Stimulated activated CD4-positive, alpha-beta T cell treated with anti-CD3 and anti-CD28 coated beads, Interleukin-12 subunit alpha, Interleukin-12 subunit beta, amount 100 ng/mL, for 48 hours (primary cell): ENCODE measurements around the gene CDH13.

ENCODE experiments used
- DNase-seq, 3 donors: peaks; one replicate each; pipeline ENCODE4 v3.0.0-alpha.2; 2020; ENCODE audit warnings: low read depth in 2 of 3, low spot score in 1 of 3

CDH13 gene

DNA sequence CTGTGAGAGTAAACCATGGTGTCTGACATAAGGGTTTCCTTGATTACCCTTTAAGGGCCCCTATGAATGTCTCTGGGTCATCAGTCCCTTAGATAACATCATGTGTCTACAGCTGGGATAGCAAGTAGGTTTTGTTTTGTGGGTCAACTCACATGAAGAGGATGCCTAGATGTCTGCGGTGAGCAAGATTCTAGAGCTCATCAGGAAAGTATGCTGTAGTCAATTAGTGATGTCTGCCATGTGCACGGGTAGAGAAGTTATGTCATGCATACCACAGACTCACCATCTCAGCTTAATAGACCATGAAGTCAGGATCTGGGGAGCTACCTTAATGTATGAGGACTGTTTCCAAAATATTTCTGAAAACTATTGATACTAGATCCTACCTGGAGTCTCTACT lies 57.5 kb downstream of the CDH13 start:
- no peak for DNase-seq

DNA sequence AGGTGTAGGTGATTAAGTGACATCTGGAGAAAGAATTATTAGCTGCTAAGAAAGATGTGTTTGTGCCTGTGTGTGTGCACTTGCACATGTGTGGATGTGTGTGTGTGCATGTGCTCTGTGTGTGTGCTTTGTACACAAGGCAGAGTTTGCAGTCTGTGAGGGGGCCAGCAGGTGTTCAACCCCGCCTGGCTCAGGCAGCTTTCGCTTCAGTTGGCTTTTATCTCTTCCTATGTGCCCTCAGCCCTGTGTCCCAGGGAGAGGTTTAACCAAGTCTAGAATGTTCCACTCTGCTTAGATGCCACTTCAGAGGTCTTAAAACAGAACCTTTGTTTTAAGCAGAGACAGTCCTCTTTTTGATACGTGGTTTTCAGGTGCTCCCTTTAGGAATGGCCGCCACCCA lies 58.8 kb downstream of the CDH13 start:
- DNase-seq = no peak

DNA sequence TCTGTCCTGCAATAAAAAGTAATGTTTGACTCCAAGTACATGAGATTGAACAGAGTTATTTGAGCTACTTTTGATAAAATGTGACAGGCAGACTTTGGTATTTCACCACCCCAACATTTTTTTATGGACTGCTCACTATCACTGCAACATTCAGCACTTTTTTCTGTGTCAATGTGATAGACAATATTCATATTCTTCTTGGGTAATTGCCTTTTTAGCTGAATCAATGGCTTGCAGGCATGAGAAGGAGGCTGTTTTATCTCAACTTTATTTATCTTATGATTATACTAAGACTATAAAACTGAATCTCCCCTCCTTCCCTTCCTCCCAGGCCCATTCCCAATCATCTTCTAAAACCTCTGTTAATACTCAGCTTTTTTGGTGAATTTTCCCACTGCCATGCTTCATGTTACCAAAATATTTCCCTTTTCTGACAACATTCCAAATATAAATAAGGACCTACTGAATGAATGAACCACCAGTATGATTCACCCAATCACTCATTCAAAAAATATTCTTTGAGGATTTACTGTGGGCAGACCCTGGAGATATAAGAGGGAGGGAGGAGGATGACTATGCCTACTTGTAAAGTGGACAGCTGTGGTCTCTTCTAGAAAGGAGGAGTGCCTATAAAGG lies 67.6 kb downstream of the CDH13 start:
- no peak for DNase-seq

DNA sequence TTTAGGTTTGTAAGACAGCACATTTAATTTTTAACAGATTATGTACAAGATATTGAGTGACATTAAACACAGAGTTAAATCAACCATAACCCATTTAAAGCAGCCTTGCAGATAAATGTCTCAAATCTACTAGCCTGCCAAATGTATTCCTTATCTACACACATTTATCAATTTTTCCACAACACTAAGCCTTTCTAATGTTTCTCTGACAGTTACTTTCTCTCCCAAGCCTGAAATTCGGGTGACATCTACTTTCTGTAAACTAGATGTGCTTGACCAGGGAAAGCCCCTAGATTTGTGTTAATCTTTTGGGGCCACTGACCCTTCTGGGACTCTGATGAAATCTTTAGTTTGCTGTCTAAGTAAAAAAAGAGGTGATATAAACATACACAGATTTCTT lies 69.0 kb downstream of the CDH13 start:
- DNase-seq = no peak

DNA sequence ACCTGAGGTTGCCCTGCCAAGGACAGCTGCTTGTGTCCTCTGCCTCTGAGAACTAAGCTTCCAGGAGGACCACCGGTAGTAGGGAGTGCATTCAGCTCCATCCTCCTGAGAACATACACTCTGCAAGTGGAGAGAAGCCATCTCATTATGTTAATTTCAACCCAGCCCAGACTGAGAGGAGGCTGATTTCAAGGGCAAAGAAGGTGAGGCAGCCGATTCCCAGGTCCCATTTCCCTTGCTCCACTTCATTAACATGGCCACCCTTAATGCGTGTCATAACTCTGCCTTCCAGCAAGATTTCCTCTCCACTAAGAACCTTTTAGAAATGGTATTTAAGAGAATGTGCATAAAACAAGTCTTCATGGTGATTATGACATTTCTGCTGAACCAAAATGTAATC lies 72.5 kb downstream of the CDH13 start:
- no peak for DNase-seq

DNA sequence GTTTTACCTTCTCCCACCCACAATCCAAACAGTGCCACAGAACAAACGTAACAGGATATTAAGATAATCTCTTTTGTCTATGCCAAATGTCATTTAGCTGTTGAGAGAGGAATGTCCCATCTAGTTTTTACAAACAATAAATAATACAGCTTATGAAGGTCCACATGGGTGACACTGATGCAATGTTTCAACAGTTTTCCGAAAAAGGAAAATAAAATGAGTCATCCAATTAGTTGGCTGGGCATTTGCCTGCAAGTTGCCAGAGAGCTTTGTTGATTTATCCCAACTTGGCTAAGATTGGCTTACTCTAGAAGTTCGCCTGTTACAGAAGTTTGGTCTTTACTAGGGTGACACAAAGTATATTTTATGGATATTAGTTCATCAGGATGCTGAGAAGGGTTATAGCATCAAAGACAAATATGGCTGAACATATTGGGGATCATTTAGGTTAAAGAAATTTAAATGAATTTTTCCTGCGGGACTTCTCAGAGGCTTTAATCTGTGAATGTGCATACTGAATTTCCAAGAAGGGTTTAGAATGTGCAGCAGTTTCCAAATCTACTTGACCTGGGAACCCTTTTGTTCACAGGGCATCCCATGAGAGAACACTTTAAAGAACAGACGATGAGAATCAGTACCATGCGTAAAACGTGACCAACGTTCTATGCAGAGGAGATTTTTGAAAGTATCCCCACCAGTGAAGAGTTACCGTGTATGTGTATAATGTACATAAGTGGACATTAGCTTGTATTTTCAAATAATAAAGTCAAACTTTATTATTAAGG lies 73.1 kb downstream of the CDH13 start:
- DNase-seq = no peak

DNA sequence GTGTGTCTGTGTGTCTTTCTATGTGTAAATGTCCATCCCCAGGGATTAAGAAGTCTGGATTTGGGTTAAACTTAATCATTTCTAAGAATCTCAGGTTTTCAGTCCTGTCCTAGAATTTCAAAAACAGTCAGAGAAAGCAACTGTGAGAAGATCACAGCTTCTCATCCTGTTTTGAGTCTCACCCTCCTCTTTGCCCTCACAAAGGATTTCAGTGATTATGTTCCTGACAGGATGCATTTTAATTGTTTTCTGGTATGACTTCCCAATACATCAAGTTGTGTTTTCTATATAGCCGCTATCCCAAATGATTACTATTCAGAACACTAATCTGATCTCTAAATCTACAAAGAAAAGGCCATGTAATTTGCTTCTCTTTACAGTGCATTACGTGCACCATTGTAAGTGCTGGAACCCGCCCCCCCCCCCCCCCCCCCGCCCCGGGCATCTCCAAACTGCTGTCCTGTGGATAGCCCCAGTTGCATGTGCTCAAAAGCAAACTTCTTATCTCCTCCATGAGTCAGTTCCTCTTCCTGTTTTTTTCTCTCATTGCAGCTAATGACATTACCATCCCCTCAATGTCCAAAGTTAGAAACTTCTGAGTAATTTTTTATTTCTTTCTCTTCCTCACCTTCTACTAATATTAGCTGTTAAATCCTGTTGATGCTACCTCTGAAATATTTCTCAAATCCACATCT lies 73.9 kb downstream of the CDH13 start:
- DNase-seq = no peak

DNA sequence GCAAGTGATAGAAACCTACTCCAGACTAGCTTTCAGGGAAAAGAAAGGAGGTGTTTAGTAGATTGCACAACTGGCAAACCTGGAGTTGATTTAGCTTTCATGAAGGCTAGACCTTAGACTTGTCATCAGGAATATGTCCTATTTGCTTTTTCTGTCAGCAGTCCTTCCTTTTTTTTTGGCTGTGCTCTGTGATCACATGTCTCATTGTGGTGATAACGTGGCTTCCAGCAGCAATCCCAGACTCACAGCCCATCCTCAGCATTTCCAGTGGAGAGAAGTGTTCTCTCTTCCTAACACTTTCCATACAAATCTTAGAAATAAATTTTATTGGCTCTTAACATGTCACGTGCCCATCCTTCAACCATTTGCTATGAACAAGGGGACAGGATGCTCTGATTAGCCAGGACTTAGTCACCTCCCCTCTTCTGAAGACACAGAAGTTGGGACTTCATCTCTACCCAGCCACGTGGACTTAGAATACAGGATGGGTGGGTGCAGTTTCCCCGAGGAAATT lies 74.7 kb downstream of the CDH13 start:
- no peak for DNase-seq

DNA sequence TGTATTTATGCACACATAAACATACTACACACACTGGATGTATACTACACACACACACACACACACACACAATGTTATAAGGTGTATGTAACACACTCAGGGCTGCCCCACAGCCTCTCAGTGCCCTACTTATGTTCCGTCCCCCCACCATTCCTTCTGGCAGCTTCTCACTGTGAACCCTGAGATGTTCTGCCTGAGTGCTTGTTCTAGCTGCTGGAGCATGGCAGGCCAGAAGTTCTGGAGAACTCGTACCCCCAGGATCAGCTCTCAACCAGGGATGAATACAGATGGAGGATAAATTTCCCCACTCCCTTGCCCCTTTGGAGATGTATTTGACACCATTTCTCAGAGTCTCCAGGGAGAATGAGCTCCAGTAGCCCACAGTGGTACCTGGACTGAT lies 76.4 kb downstream of the CDH13 start:
- no peak for DNase-seq

DNA sequence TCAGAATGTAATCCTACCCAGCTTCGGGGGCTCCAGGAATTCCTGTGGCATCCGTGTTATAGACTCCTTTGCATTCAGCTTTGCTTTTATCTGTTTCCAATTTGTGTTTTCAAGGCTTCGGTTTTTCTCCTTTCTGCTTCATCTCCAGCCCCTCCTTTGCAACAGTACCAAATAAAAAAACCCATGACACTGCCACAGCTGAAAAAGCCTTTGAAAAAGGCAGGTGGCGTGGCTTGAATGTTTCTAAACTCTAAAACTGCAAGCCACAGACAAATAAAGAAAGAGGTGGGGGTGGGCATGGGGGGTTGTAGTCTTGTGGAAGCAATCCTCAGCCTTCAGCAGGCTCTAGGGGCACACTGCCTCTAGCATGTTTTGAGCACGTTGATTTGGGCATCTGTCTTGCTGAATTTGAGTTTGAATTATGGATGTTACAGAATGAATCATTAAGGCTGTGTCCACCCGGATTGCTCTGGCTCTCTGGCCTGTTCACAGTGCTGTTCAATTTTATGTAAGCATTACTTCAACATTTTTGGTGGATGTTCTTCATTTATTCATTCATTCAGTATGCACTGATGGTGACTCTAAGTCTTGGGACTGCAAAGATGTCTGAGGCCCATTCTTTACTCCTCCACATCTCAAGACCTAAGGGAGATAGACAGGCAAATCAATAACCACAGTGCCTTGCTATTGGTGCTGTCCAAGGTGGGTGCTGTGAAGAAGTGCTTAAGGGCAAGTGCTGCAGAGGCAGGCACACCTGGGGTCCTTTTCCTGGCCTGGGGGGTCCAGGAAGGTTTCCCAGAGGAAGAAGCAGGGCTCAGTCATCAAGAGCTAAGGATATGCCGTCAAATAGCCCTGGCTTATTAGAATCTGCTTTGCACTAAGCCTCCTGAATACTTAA lies 77.4 kb downstream of the CDH13 start:
- DNase-seq = no peak

DNA sequence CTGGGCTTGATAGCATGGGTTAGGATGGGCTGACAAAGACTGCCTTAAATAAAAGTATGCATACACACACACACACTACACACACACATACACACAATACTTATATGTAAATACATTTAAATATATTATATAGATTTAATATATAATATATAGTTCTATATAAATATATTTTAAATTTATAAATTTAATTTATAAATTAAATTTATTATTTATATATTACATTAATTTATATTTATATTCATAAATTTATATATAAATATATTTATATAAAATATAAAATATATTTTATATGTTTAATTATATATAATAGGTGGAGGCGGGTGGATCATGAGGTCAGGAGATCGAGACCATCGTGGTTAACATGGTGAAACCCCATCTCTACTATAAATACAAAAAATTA lies 83.2 kb downstream of the CDH13 start:
- no peak for DNase-seq

DNA sequence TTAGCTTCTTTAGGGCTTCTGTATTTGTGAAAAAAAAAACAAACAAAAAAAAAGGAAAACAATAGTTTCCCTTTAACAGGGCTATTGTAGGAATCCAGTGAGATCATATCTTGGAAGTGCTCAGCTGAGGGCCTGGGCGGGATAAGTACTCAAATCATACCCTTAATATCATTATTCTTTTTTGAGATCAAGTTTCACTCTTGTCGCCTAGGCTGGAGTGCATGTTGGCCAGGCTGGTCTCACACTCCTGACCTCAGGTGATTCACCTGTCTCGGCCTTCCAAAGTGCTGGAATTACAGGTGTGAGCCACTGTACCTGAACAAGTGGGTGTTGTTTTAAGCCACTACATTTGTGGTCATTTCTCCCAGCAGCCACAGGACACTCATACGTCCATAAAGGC lies 87.0 kb downstream of the CDH13 start:
- no peak for DNase-seq

DNA sequence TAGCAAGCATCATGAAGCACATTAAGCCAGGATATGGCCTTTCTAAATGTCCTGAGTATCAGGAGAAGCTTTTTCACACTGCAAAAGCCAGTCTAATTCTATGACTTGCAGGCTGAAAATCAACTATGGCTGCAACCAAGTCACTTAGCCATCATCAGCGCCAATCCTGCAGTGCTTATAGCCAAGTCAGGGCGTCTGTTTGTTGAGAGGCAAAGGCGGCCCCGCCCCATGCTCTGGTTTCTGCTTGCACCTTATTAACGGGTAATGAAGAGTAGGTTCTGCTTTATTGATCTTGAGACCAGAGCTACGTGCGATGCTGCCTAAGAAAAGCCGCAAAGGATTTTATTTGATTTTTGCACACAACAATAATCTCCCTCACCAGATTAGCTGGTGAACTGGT lies 88.4 kb downstream of the CDH13 start:
- DNase-seq = no peak

DNA sequence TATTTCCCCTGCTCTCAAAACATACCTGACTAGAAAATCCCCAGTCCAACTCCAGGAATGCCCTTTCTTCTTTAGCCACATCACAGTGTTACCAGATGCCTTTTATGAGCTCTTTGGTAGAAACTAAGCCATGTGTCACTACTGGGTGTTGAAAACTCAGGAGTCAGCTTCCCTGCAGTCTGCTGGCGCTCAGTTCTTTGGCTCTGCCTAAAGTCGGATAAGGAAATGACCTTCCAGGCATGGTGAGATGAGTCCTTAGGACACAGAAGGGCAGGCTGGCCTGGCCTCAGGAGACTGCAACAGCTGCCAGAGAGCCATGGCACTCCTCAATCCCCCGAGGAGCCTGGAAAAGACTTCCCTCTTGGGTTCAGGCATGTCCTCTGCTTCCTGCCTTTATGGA lies 89.1 kb downstream of the CDH13 start:
- DNase-seq = no peak

DNA sequence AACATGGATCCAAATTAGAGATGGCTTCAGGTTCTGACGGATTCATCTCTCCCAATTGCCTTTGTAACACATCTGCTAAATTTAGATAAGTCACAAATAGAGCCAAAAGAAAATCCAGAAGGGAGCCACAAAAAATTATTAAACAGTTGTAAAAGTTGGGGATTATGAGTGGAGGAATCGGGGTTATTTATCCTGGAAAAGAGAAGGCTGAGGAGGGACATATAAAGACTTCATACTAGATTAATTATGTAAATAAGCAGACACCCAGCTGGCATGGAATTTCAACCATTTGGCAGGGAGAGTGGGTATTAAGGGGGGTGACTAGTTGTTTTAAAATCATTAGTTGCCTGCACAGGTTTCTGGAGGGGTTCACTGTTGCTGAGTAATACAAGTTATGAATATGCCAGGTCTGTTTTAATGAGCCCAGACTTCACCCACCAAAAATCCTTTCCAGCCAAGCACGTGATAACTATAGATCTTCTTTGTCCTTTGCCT lies 89.6 kb downstream of the CDH13 start:
- no peak for DNase-seq

DNA sequence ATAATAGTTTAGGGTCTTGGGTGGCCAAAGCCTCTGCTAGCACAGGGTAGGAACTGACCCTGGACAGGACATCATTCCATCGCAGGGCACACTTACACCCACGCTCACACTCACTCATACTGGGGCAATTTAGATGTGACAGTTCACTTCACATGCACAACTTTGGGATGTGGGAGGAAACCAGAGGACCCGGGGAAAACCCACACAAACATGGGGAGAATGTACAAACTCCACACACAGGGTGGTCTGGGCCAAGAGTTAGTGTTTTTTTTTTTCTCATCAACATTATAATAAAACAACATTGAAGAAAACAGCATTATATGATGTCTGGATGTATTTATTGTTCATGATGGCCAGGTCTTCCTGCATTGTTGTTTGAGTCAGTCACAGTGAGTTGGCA lies 93.6 kb downstream of the CDH13 start:
- DNase-seq = no peak

DNA sequence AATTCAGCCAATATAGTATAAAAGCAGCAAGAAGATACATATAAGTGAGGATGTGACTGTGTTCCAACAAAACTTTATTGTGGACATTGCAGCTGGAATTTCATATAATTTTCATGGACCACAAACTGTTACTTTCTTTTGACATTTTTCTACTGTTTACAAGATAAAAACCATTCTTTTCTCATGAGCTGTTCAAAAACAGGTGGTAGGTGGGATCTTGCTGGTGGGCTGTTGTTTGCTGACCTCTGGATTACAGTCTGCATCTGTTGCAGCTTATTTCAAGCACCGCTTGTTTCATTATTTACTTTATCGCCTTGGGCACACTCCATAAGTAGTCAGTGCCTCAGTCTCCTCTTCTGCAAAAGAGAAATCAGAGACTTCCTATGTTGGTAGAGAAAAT lies 99.5 kb downstream of the CDH13 start:
- DNase-seq = no peak

DNA sequence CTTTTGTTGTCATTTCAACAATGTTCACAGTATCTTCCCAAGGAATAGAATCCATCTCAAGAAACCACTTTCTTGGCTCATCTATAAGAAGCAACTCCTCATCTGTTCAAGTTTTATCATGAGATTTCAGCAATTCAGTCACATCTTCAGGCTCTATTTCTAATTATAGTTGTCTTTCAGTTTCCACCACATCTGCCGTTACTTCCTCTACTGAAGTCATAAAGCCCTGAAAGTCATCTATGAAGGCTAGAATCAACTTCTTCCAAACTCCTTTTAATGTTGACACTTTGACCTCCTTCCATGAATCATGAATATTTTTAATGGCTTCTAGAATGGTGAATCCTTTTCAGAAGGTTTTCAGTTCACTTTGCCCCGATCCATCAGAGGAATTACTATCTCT lies 102.1 kb downstream of the CDH13 start:
- no peak for DNase-seq

DNA sequence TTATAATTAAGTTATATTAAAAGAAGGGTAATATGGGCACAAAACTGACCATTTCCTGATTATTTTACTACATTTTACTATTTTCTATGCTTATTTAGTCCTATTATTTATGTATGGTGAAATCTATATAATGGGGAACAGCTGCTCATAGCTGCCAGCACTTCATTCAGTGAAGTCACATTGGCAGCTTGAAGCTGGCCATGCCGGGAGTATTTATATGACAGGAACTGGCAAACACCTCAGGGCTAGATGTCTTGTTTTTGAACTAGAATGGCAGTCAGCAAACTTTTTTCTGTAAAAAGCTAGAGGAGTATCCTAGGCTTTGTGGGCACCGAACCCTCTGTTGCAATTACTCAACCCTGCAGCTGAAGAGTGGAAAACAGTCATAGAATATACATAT lies 104.1 kb downstream of the CDH13 start:
- DNase-seq = no peak

DNA sequence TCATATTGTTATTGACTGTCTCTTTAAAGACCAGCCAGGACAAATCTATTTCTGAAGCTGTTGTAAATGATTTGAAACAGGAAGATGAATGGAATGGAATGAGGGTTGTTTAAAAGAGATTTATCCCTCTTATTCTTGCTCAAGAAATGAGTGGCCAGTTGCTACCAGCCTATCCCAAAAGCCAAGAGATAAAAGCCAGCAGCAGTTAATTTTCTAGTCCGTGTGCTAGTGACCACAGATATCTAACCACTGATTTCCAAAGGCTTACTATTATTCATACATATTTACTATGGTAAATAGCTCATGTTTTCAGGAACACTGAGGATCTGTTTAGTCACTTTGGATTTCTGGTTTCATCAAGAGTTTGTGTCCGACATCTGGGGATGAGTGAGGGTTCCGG lies 105.7 kb downstream of the CDH13 start:
- DNase-seq = no peak

DNA sequence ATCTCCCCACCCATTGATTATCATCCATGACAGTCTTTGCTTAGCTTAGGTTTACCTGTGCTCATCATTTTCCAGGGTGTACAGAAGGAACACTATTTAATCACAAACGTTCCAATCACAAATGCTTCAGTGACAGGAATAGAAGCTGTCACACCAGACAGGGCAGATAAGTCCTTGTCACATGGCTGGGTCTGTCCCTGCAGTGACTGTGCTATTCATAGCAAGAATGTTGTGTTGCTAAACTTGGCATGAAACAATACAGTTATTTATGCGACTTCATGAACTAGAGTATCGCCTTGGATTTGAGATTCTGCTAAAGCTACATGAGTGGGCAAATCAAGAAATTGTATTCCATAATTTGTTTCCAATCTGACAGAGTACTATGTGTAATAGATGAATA lies 108.4 kb downstream of the CDH13 start:
- DNase-seq = no peak
